Dedifferentiated amniotic fluid mesenchymal stem cell (primary cell): Measurements from ENCODE around the gene CENPW.
A peak's percentile ranks its signal among the peaks of the same experiment; 100 is the strongest.

ENCODE experiments used
- DNase-seq: peaks from one replicate; pipeline ENCODE4 v3.0.0-alpha.2; 2016; ENCODE audit errors: extremely low spot score

The CENPW gene

GRCh38 chr6:126339796-126340609, at the start of gene CENPW:
TSS of gene CENPW (plus strand) at chr6:126340115. CDS start at chr6:126340274, 159 bp downstream.
- DNase-seq = peak; percentile 86

GRCh38 chr6:126293891-126294524, 45.9 kb upstream of the CENPW start:
- no peak for DNase-seq

GRCh38 chr6:126300126-126300525, 39.8 kb upstream of the CENPW start:
- DNase-seq = no peak

GRCh38 chr6:126300735-126301134, 39.2 kb upstream of the CENPW start:
- DNase-seq = no peak

- no peak for DNase-seq
Observed at GRCh38 chr6:126302191-126302590, 37.7 kb upstream of the CENPW start.

- peak; percentile 42 for DNase-seq
Observed at GRCh38 chr6:126307849-126308248, 32.1 kb upstream of the CENPW start.

GRCh38 chr6:126308362-126308761, 31.6 kb upstream of the CENPW start:
- no peak for DNase-seq

- DNase-seq = no peak
Observed at GRCh38 chr6:126312013-126312665, 27.8 kb upstream of the CENPW start.

GRCh38 chr6:126313941-126314340, 26.0 kb upstream of the CENPW start:
- no peak for DNase-seq

- DNase-seq = no peak
Observed at GRCh38 chr6:126318797-126319196, 21.1 kb upstream of the CENPW start.

- no peak for DNase-seq
Observed at GRCh38 chr6:126333729-126334128, 6.2 kb upstream of the CENPW start.

- DNase-seq = no peak
Observed at GRCh38 chr6:126335210-126335609, 4.7 kb upstream of the CENPW start.

GRCh38 chr6:126337323-126337722, 2.6 kb upstream of the CENPW start:
- DNase-seq = no peak

GRCh38 chr6:126341126-126341525, 1.2 kb downstream of the CENPW start:
- no peak for DNase-seq

- no peak for DNase-seq
Observed at GRCh38 chr6:126344181-126344580, 4.3 kb downstream of the CENPW start.

GRCh38 chr6:126351960-126352359, 12.0 kb downstream of the CENPW start:
- DNase-seq = no peak

- no peak for DNase-seq
Observed at GRCh38 chr6:126352514-126352913, 12.6 kb downstream of the CENPW start.

GRCh38 chr6:126356526-126356925, 16.6 kb downstream of the CENPW start:
- no peak for DNase-seq

- DNase-seq = no peak
Observed at GRCh38 chr6:126359936-126360537, 20.1 kb downstream of the CENPW start.

GRCh38 chr6:126361832-126362440, 22.0 kb downstream of the CENPW start:
- no peak for DNase-seq

- DNase-seq = no peak
Observed at GRCh38 chr6:126367849-126368248, 27.9 kb downstream of the CENPW start.

- DNase-seq = no peak
Observed at GRCh38 chr6:126372626-126373025, 32.7 kb downstream of the CENPW start.
